Neural progenitor cell (in vitro differentiated cells): ENCODE measurements around the gene RBPMS2.

Source experiments
- CTCF ChIP-seq: fragments of 200-600 bp; sonication (generic); IDR thresholded peaks from 2 replicates; pipeline ENCODE4 v1.5.1; 2017; ENCODE audit warnings: antibody characterized with exemption, mild to moderate bottlenecking
- EZH2 ChIP-seq: fragments of 200-600 bp; sonication (generic); IDR thresholded peaks from 2 replicates; pipeline ENCODE4 v1.6.1; 2017; ENCODE audit warnings: antibody characterized with exemption, mild to moderate bottlenecking, moderate library complexity

DNA sequence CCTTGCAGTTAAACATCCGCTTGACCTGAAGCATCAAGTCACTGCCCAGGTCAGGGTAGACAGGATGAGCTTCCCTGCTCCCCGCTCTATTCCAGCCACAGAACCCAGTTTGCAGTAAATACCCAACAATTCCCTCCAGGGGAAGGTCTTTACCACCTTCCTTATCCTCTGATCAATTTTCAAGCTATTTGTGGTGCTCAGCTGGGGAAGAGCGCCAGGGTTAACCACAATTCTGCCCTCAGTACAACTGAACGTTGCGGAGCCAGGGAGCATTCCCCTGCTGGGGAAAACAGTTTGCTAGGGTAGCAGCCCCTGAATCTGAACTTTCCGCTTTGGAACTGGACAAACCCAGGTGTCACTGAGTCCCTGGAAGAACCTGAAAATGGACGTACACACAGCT is 28.5 kb downstream of the RBPMS2 start:
- no peak for TF ChIP-seq CTCF
- TF ChIP-seq EZH2, result no peak
